ENCODE results near the gene PRR19.

The PRR19 gene

DNA sequence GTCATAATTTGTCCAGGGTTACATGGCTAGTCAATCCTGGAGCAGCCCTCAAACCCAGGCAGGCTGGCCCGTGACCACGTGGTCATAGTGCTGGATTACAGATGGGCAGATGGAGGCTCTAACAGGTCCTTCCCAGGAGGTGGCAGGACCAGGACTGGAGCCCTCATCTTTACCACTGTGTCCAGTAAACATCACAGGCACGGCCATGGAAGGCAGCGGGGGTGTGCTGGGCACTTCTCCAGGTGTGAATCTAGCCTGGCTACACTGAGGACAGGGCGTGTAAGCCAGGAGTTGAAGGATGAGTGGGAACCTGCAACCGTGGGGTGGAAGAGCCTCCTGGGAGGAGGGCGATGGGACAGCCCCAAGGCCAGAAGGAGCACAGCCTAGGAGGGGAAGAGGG, 26.8 kb upstream of the PRR19 start:
- H3K4me1 ChIP-seq (ENCODE audit: insufficient read depth, low read length): peaks cover 21% of the 10 kb centered on the region
- no peaks in the 10 kb centered on the region for H3K9me3 ChIP-seq (ENCODE audit: low read length)
- no peak overlapping the region for H2AFZ ChIP-seq (ENCODE audit: low read depth, low read length)
- H3K36me3 ChIP-seq (ENCODE audit: insufficient read depth, low read length): peaks cover 26% of the 10 kb centered on the region
- no peak overlapping the region for H3K4me3 ChIP-seq (ENCODE audit: low read length)
- no peaks in the 10 kb centered on the region for H3K27me3 ChIP-seq (ENCODE audit: insufficient read depth, low read length)

DNA sequence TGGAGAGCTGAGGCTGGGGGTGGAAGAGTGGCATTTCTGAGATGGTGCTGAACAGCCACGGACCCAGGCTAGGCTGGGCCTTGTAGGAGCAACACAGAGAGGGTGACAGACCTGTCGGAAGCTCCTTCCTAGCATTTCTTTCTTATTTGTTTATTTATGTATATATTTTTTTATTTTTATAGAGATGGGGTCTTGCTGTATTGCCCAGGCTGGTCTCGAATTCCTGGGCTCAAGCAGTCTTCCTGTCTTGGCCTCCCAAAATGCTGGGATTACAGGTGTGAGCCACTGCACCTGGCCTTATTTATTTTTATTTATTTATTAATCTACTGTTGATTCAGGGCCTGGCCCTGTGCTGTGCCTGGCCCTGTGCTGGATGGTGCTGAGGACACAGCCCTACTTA, 26.4 kb upstream of the PRR19 start:
- no peak overlapping the region for H2AFZ ChIP-seq (ENCODE audit: low read depth, low read length)
- peaks cover 17% of the 10 kb centered on the region for H3K4me1 ChIP-seq (ENCODE audit: insufficient read depth, low read length)
- no peaks in the 10 kb centered on the region for H3K9me3 ChIP-seq (ENCODE audit: low read length)
- no peak overlapping the region for H3K4me3 ChIP-seq (ENCODE audit: low read length)
- H3K27me3 ChIP-seq (ENCODE audit: insufficient read depth, low read length): no peaks in the 10 kb centered on the region
- peaks cover 26% of the 10 kb centered on the region for H3K36me3 ChIP-seq (ENCODE audit: insufficient read depth, low read length)

DNA sequence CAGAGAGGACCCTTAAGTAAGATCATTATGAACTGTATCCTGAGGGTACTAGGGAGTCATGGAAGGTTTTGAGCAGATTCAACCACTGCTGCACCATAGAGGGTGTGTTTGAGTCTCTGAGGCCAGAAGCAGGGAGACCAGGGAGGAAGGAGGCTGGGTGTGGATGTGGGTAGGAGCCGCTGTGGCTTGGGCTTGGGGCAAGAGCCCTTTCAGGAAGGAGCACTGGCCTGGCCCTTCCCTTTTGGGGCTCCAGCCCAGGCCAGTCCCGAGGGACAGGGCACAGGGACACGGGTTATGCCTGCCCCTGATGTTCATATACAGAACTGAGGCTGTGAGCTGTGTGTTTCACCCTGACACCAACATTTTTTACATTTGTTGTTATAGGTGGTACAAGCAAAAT, 25.6 kb upstream of the PRR19 start:
- H3K36me3 ChIP-seq (ENCODE audit: insufficient read depth, low read length): peaks cover 26% of the 10 kb centered on the region
- peaks cover 13% of the 10 kb centered on the region for H3K4me1 ChIP-seq (ENCODE audit: insufficient read depth, low read length)
- no peaks in the 10 kb centered on the region for H3K9me3 ChIP-seq (ENCODE audit: low read length)
- no peak overlapping the region for H3K4me3 ChIP-seq (ENCODE audit: low read length)
- H3K27me3 ChIP-seq (ENCODE audit: insufficient read depth, low read length): no peaks in the 10 kb centered on the region
- H2AFZ ChIP-seq (ENCODE audit: low read depth, low read length): no peak overlapping the region

DNA sequence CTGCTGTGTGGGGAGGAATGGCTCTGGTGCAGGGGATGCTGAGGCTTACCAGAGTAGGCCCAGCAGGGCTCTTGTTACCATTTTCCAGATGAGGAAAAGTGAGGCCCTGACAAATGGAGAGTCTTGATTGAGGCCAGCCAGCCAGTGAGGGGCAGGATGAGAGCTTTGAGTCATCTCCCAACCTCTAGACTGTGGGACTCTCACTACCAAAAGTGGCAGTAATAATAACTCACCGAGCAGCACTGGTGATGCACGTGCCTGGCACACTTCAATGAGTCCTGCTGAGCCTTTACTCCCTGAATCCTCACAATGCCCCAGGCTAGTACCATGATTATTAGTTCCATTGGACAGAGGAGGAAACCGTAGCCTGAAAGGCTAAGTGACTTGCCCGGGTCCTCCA, 25.1 kb upstream of the PRR19 start:
- H2AFZ ChIP-seq (ENCODE audit: low read depth, low read length): no peak overlapping the region
- H3K36me3 ChIP-seq (ENCODE audit: insufficient read depth, low read length): peaks cover 26% of the 10 kb centered on the region

DNA sequence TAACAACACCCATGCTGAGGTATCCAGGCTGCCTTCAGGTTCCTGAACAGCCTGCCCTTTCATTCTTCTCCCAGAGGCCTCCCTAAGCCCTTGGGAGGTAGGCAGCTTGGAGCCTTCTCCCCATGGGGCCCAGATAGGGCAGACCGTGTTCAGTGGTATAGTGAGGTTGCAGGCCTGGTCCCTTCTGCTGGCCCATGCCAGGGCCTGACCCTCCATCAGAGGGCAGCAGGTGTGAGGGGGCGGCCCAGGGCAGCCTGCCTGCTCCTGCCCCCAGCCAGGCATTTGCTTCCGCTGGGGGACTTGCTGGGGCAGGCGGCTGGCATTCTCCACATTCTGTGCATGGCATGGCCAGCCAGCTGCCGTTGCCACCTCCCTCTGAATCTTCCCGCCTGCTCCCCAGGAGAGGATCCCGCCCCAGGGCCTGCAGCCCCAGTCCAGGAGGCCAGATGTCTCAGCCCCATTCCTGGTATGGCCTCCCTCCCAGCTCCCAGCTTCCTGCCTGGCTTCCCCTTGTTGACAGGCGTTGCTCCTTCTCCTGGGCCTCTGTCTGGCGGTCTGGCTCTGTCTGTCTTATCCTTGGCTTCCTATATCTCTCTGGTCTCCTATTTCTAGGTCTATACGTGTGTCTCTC, 24.0 kb upstream of the PRR19 start:
- no peaks in the 10 kb centered on the region for H3K27me3 ChIP-seq (ENCODE audit: insufficient read depth, low read length)
- peaks cover 24% of the 10 kb centered on the region for H3K36me3 ChIP-seq (ENCODE audit: insufficient read depth, low read length)
- H3K4me1 ChIP-seq (ENCODE audit: insufficient read depth, low read length): peaks cover 29% of the 10 kb centered on the region
- no peaks in the 10 kb centered on the region for H3K9me3 ChIP-seq (ENCODE audit: low read length)
- no peak overlapping the region for H3K4me3 ChIP-seq (ENCODE audit: low read length)
- no peak overlapping the region for H2AFZ ChIP-seq (ENCODE audit: low read depth, low read length)

More for the DNA sequence above, 25.1 kb upstream of the PRR19 start:
- H3K9me3 ChIP-seq (ENCODE audit: low read length): no peaks in the 10 kb centered on the region
- no peaks in the 10 kb centered on the region for H3K27me3 ChIP-seq (ENCODE audit: insufficient read depth, low read length)
- H3K4me1 ChIP-seq (ENCODE audit: insufficient read depth, low read length): peaks cover 18% of the 10 kb centered on the region
- no peak overlapping the region for H3K4me3 ChIP-seq (ENCODE audit: low read length)

DNA sequence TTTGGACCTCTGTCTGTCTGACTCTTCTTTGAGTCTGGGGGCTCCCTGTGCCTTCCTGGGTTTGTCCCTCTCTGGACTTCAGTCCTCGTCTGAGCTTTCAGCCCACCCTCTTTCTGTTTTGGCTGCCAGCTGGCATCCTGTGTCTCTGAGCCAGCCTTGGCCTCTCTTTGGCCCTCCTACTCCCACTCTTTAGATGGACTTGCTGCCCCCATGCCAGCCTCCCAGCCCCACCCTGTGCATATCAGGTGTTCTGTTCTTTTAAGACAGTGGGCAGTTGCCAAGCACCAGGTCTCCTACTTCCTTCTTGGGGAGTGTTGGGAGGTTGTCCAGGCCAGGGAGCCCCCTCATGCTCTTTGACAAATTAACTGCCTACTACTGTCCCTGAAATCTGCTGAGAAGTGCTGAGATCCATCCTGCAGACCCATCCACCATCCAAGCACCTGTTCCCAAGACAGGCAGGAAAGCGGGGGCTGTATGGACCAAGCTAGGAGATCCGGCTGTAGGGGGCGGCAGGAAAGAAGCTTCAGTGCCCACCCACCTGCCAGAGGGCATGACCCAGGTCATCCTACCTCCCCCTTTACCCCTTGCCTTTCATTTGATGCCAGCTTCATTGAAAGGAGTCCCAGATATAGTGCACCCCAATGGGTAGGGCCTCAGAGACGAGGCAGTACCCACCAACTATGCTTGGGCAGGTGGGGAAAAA, 23.3 kb upstream of the PRR19 start:
- H3K27me3 ChIP-seq (ENCODE audit: insufficient read depth, low read length): no peaks in the 10 kb centered on the region
- H3K36me3 ChIP-seq (ENCODE audit: insufficient read depth, low read length): peaks cover 17% of the 10 kb centered on the region
- no peak overlapping the region for H2AFZ ChIP-seq (ENCODE audit: low read depth, low read length)
- no peaks in the 10 kb centered on the region for H3K9me3 ChIP-seq (ENCODE audit: low read length)
- H3K4me1 ChIP-seq (ENCODE audit: insufficient read depth, low read length): peaks cover 35% of the 10 kb centered on the region
- H3K4me3 ChIP-seq (ENCODE audit: low read length): no peak overlapping the region

DNA sequence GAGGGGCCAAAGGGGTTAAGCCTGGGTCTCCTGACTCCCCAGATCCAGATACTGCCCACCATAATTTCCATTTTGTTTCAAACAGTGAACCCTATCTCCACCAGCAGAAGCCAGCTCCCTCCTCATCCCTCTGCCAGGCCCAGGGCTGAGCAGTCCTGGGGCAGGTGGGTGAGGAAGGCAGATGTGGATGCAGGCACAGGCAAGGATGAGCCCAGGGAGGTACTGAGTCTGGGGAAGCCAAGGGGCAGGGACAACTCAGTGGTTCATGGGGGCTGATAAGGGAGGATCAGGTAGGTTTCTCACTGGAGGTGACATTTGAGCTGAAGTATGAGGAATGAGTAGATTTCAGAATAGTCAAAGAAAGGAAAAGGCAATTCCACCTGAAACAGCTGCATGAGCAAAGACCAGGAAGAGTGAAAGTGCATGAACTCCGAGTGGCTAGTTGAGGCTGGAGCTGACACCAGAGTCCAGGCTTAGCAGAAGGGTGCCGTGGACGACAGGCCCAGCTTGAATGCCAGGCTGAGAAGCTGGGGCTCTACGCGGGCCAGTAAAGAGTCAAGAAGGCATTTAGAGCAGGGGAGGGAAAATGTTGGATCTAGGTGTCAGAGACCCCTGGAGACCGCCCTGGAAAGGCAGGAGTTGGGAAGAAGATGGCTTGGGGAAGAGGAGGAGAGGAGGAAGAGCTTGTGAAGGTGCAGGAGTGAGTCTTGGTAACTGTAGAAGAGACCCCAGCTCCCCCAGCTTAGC, 22.6 kb upstream of the PRR19 start:
- H3K4me3 ChIP-seq (ENCODE audit: low read length): peak overlapping the region; percentile 77
- no peak overlapping the region for H2AFZ ChIP-seq (ENCODE audit: low read depth, low read length)
- H3K4me1 ChIP-seq (ENCODE audit: insufficient read depth, low read length): peaks cover 35% of the 10 kb centered on the region
- no peaks in the 10 kb centered on the region for H3K27me3 ChIP-seq (ENCODE audit: insufficient read depth, low read length)
- peaks cover 10% of the 10 kb centered on the region for H3K36me3 ChIP-seq (ENCODE audit: insufficient read depth, low read length)
- no peaks in the 10 kb centered on the region for H3K9me3 ChIP-seq (ENCODE audit: low read length)

DNA sequence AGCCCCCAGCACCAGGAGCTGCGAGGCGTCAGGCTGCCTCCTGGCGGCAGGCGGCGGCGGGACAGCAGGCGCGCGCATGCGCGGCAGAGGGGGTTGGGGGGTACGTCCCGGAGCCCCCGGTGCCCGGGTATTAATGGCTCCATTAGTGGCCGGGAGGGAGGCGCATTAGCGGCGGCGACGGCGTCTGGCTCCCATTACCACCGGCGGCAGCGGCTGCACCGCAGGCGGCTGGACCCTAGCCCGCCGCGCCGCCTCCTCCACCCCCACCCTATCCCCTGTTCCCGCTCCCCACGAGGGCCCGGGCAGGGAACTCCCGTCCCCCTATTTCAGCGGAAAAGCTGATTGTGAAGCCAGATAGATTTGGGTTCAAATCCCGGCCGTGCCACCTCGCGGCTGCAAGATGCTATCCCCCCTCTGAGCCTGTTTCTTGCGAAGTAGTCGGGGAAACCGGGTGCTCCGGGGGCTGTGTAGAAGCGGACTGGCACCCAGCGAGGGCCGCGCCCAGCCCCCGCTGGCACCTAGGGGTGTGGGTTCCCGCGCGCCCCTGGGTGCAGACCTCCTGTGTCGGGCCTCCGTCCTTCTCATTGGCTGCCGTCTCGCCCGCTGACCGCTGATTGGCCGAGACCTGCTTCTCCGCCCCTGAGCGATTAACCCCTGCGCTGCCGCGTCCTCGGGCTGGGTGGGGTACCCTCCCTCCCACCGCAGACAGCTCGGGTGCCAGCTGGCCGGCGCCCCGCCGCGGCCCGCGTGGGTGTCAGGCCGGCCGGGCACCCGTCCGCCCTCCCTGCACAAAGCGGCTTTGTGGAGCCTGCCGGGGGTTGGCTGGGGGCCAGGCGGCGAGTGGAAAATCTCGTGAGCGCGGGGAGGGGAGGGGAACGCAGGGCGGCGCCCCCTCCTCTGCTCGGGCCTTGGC, 21.8 kb upstream of the PRR19 start:
- no peaks in the 10 kb centered on the region for H3K27me3 ChIP-seq (ENCODE audit: insufficient read depth, low read length)
- H3K9me3 ChIP-seq (ENCODE audit: low read length): no peaks in the 10 kb centered on the region
- peak overlapping the region; percentile 77 for H3K4me3 ChIP-seq (ENCODE audit: low read length)
- H3K4me1 ChIP-seq (ENCODE audit: insufficient read depth, low read length): peaks cover 41% of the 10 kb centered on the region
- peak overlapping the region; percentile 49 for H2AFZ ChIP-seq (ENCODE audit: low read depth, low read length)
- peaks cover 2% of the 10 kb centered on the region for H3K36me3 ChIP-seq (ENCODE audit: insufficient read depth, low read length)

DNA sequence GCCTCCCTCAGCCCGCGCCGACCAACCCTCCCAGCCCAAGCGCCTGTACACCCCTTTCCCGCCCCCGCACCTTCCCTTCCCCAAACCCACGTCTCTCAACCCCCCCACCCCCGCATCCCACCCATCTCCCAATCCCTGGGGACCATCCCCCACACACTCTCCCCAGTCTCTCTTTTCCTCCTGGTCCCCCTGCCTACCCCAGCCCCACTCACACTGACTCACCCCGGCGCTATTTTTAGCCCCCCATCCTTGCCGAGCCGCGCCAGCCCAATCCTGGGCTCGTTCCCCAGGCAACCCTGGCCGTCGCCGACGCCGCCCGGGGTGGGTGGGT, 21.2 kb upstream of the PRR19 start:
- Histone ChIP-seq H3K36me3 (ENCODE audit: insufficient read depth, low read length) (no peaks in the 10 kb centered on the region), H3K27me3 (ENCODE audit: insufficient read depth, low read length) (no peaks in the 10 kb centered on the region), H2AFZ (ENCODE audit: low read depth, low read length) (no peak overlapping the region), H3K9me3 (ENCODE audit: low read length) (no peaks in the 10 kb centered on the region), H3K4me1 (ENCODE audit: insufficient read depth, low read length) (peaks cover 47% of the 10 kb centered on the region), H3K4me3 (ENCODE audit: low read length) (peak overlapping the region; percentile 77)

DNA sequence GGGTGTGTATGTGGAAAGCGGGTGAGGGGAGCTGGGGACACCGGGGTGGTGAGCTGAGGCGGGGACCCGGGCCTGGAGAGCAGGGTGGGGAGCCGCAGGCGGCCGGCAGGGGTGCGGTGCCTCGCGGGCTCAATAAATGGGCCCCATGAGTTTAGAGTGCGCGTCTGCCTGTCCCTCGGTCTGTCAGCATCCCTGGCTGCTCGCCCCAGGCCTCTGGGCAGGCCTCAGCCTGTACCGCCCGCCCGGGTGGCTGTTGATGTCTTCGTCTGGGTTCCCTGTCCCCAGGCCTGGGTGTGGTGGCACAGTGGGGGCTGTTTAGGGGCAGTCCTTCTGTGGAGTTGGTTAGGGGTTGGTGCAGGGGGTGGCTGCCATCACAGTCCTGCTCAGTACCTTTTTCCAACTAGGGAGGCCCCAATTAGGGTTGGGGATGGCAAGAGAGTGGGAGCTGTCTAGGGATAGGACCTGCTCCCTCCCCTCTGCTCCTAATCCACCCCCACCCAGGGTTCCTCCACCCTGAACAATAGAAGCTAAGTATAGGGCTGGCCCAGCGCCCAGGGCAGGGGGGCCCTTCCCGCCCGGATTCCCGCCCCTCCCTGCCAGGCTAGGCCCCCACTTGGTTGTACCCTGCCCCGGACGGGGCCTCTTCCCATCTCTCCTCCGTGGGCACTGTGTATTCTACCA, 20.6 kb upstream of the PRR19 start:
- Histone ChIP-seq H3K9me3 (ENCODE audit: low read length) (no peaks in the 10 kb centered on the region), H3K4me1 (ENCODE audit: insufficient read depth, low read length) (peaks cover 52% of the 10 kb centered on the region), H3K27me3 (ENCODE audit: insufficient read depth, low read length) (no peaks in the 10 kb centered on the region), H3K36me3 (ENCODE audit: insufficient read depth, low read length) (no peaks in the 10 kb centered on the region), H3K4me3 (ENCODE audit: low read length) (peak overlapping the region; percentile 77), H2AFZ (ENCODE audit: low read depth, low read length) (no peak overlapping the region)

DNA sequence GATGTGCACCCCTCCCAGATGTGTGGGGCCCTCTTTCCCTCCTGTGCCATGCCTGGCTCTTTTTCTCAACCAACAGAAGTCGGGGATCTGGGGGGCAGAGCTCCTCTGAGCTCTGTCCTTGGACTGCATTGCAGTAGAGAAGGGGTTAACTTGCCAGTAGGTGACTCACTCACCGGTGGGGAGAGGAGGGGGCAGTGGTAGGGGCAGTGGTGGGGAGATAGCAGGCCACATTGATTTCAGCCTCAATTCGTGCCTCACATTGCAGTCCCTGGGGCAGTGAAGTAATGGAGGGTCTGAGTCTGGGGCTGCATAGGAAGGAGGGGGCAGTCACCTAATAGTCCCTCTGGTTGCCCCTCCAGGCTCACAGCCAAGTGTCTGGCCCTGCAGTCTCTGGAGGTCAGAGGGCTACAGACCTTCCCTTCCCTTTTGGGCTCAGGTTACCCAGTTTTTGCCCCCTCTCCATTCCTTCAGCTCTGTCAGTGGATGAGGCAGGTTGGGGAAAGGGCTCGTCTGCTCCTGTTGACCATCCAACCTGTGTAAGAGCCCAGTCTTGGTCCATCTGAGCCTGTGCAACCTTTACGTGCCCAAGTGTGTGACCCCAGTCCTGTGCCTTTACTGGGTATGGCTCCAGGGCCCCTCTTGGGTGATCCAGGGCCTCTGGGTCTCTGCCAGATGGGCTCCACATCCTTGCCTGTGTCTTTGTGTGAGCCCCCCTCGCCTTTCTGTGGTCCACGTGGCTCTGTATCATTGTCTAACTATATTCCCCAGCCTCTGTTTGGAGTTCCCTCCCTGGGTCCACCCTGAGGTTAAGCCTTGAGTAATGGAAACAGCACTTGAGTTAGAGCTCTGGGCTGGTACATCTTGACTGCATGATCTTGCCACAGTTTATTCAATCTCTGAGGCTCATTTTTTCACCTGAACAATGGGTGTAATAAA, 19.8 kb upstream of the PRR19 start:
- peak overlapping the region; percentile 77 for H3K4me3 ChIP-seq (ENCODE audit: low read length)
- H3K9me3 ChIP-seq (ENCODE audit: low read length): no peaks in the 10 kb centered on the region
- peaks cover 5% of the 10 kb centered on the region for H3K36me3 ChIP-seq (ENCODE audit: insufficient read depth, low read length)
- no peak overlapping the region for H2AFZ ChIP-seq (ENCODE audit: low read depth, low read length)
- H3K4me1 ChIP-seq (ENCODE audit: insufficient read depth, low read length): peaks cover 52% of the 10 kb centered on the region
- H3K27me3 ChIP-seq (ENCODE audit: insufficient read depth, low read length): no peaks in the 10 kb centered on the region

DNA sequence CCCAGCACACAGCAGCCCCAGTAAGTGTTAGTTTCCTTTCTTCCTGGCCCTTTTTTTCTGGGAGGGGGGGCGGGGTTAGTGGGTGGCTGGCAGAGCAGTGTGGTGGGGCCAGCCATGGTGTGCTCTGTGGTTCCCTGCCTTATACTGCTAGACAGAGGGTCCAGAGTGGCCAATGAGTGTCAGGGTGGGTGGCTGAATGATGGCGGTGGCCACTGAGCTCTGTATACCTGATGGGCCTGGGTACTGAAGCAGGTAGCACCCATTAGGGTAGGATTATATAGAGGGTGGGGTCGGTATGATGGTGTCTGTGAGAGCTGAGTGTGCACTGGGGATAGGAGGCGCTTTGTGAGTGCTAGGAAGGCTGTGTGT, 19.1 kb upstream of the PRR19 start:
- peaks cover 52% of the 10 kb centered on the region for H3K4me1 ChIP-seq (ENCODE audit: insufficient read depth, low read length)
- H3K4me3 ChIP-seq (ENCODE audit: low read length): no peak overlapping the region
- no peak overlapping the region for H2AFZ ChIP-seq (ENCODE audit: low read depth, low read length)
- no peaks in the 10 kb centered on the region for H3K9me3 ChIP-seq (ENCODE audit: low read length)
- no peaks in the 10 kb centered on the region for H3K27me3 ChIP-seq (ENCODE audit: insufficient read depth, low read length)
- peaks cover 12% of the 10 kb centered on the region for H3K36me3 ChIP-seq (ENCODE audit: insufficient read depth, low read length)

All from neuron (in vitro differentiated cells).